ENCODE results near the gene GSK3A.

GSK3A gene

DNA sequence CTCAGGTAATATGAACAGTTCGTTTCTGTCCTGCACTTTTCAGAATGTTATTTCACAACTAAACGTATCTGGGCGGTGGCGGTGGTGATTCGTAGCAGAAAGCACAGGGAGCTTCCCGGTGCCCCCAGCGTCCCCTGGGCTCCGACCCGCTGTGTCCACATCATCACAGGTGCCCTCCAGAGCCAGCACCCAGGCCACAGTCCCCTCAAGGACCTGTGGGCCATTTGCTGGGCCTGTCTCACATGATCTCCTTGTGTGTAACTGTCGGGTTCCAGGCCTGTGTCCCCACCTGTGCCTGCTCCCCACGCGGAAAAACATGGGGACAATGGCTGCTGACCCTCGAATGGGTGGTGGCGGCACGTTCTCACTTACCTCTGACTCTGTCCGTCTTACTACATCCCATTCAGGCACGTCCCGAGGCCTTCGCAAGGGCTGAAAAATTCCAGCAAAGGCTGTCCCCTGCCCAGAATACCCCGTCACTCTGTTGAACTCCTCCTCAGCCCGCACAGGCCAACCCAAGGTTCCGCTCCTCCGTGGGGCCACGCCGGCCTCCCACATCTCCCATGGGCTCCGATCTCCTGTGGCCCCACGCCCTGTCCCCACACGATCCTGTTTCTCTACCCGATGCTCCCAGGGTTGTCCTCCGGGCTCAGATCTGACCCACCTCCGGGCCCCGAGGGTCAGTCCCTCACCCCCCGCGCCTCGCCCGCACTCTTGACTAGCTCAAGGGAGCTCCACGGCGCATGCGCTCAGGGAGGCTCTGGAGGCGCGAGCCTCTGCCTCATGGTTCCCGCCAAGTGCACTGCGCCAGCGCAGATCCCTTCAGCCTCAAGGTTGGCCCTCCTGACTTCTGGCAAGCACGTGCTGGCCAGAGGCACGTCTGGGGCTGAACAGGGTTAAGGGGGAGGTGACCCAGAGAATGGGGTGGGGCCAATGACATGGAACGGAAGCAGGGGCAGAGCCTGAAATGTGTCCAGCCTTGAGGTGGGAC, 46.1 kb downstream of the GSK3A start:
- DNase-seq, result no peak

DNA sequence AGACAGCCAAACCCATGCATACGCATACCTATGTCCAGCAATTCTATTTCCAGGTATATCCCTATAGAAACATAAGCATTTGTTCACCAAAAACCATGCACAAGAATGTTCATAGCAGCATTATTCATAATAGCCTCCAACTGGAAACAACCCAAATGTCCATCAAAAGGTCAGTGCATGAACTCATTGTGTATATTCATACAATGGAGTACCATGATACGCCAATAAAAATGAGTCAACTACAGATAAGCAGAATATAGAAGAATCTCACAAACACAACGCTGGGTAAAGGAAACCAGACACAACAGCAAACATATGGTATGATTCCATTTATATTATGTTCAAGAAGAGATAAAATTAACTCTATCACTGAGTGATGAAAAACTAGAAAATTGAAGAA, 48.7 kb downstream of the GSK3A start:
- no peak for DNase-seq

DNA sequence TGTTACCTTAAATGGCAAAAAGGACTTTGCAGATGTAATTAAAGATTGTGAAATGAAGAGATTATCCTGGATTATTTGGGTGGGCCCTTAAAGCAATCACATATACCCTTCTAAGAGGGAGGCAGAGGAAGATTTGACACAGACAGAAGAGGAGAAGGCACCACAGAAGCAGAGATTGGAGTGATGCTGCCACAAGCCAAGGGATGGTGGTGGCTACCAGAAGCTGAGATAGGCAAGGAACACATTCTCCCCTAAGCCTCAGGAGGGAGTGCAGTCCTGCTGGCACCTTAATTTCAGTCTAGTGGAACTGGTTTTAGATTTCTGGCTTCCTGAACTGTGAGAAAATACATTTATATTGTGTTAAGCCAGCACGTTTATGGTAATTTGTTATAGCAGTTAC, 49.1 kb downstream of the GSK3A start:
- no peak for DNase-seq

DNA sequence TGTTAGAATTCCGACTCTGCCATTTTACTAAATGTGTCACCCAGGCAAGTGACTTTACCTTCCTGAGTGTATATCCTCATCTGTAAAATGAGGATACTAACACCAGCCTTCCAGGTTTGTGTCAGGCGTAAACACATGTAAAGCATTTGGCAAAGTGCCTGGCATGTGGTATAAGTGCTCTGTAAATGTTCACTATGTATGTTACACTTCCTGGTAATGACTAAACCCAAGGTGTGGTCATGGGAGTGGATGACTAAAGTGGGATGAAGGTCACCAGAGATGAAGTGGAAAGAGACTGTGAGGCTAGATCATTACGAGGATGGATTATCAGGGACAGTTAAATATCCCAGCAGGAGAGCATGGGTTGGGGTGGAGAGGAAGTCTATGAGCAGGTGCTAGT, 50.5 kb downstream of the GSK3A start:
- peak; percentile 83 for DNase-seq

DNA sequence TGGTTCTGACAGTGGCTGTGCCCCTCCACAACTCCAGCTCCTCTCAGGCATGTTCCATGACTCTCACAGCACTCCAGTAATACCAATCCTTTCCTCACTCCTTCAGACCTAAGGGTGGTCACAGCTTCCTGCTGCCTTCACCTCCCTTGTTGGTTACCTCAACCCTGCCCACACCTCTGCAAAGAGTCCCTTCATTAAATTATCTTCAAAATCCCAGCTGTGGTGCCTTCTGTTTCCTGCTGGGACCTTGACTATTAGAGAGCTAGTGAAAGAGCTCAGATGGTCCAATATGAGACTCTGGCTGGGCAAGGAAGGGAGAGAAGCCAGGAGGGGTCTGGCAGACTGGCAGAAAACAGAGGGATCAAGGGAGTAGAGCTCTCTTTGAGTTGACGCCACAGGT, 51.1 kb downstream of the GSK3A start:
- DNase-seq, result no peak

DNA sequence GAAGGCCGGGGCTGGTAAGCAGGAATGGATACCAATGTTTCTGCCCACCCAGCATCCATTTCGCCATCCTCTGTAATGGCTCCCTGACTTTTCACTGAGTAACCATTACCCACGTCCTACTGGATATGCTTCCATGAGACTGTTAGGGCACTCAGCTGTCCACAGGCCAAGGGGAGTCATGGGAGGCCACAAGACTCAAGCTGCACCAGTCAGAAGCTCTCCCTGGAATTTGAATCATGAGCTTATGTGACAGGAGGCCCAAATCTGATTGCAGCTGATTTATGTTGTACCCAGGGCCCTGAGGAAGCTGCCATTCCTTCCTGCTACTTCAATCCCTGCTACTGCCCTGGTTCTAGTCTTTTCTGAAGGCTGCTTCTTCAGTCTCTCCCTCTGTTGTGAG, 53.3 kb downstream of the GSK3A start:
- no peak for DNase-seq

DNA sequence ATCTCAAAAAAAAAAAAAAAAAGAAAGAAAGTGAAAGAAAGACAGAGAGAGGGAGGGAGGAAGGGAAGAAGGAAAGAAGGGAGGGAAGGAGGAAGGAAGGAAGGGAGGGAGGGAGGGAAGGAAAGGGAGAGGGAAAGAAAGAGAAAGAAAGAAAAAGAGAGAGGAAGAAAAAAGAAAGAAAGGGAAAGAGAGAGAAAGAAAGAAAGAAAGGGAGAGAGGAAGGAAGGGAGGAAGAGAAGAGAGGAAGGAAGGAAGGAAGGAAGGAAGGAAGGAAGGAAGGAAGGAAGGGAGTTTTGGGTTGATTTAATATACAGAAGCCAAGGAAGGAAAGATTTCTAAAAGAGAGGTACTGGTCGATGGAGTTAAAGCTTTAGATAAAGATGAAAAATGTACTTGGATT, 53.7 kb downstream of the GSK3A start:
- no peak for DNase-seq

DNA sequence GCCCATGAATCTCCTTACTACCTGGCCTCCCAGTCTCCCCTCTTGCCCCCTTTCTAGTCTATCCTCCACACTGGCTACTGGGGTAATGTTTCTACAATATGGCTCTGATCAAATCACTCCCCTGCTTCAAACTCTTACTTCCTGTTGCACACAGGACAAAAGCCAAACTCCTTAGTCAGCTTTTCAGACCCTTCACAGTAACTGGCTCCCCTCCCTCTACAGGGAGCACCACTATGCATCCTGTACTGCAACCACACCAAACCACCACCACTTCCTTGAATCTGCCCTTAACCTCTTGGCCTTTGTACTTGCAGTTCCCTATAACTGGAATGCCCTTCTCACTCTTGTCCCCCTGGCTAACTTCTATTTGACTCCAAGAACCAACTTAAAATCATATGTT, 57.1 kb downstream of the GSK3A start:
- DNase-seq, result peak; percentile 68

DNA sequence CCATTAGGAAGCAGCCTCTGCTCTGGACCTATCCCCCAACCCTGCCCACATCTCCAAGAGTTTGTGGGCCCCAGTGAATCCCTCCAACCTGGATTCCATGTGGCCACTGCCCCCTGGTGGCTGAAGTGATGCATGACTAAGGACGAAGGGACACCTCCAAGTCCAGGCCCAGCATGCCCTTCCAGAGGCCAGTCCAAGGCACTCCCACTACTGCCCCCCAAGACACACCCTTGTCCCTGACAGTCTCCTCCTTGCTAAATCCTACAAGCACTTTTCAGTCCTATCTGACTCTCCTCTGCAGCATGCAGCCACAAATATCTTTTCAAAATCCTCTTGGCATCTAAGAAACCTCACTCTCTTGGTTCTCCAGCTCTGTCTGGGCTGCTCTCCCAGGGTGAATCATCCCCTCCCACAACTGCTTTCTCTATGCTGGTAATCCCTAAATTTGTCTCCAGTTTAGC, 58.0 kb downstream of the GSK3A start:
- DNase-seq, result peak; percentile 86

Measured in fibroblast of skin of right biceps (primary cell).